ENCODE results near the gene SYNJ1.
"Not testable (repeated sequence)": the region's sequence is repeated elsewhere in the genome, so short reads cannot be mapped to it uniquely, and the experiment has no call there.

SYNJ1 gene

DNA sequence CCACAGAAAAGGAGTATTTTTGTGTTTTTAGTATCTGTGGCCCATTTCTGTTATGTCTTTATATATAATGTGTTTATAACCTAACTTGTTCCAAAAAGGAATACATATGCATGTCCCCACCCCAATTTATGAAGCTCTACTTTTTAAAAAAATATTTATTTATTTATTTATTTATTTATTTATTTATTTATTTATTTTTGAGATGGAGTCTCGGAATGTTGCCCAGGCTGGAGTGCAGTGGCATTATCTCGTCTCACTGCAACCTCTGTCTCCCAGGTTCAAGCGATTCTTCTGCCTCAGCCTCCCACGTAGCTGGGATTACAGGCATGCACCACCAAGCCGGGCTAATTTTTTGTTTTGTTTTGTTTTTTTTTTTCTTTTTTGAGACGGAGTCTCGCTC is 32.3 kb downstream of the SYNJ1 start:
- not testable (repeated sequence) for DNase-seq (ENCODE audit: low spot score)

DNA sequence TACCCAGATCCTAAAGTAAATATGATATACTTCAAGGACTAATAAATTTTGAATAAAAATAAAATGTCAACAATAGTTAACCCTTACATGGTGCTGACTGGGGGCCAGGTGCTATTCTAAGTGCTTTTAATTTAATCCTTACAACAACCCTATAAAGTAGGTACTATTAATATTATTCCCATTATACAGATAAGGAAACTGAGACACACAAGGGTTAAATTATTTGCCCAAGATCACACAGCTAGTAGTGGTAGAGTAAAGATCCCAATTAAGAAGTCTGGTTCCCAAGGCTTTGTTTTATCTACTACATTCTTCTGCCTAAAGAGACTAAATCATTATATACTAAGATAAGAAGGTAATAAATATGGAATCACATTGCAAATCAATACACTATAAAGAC is 34.2 kb downstream of the SYNJ1 start:
- DNase-seq (ENCODE audit: low spot score), result no peak

DNA sequence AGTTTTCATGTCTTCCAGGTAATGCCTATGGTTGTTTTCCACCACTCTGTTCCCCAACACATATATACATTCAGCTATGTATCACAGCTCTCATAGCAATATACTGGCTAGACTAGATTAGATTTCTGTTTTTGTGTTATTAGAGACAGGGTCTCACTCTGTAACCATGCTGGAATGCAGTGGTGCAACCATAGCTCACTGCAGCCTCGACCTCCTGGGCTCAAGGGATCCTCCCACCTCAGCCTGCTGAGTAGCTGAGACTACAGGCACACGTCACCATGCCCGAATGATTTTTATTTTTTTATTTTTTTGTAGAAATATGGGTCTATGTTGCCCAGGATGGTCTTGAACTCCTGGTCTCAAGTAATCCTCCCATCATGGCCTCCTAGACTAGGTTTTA is 37.7 kb downstream of the SYNJ1 start:
- DNase-seq (ENCODE audit: low spot score), result no peak

DNA sequence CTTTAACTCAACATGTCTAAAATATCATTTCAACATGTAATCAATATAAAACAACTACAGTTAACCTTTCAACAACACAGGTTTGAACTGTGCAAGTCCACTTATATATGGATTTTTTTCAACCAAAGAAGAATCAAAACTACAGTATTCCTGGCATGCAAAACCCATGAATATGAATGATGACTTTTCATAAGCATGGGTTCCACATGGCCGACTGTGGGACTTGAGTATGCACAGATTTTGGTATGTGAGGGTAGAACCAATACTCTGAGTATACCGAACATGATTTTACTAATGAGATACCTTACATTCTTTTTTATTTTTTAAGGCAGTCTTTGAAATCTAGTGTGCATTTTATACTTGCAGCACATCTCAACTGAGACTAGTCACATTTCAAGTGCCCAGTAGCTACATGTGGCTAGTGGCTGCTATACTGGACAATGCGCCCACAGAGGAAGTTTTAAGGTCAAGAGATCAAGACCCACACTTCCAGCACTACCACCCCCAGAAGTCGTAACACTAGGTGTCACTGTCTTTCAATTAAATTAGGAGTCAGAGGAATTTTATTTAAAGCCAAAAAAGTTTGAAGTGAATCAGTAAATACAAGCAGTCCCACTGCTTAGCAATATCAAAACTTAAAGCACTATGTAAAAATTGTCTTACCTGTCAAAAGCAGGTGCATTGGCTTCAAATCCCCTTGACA is 40.0 kb downstream of the SYNJ1 start:
- DNase-seq (ENCODE audit: low spot score), result no peak

DNA sequence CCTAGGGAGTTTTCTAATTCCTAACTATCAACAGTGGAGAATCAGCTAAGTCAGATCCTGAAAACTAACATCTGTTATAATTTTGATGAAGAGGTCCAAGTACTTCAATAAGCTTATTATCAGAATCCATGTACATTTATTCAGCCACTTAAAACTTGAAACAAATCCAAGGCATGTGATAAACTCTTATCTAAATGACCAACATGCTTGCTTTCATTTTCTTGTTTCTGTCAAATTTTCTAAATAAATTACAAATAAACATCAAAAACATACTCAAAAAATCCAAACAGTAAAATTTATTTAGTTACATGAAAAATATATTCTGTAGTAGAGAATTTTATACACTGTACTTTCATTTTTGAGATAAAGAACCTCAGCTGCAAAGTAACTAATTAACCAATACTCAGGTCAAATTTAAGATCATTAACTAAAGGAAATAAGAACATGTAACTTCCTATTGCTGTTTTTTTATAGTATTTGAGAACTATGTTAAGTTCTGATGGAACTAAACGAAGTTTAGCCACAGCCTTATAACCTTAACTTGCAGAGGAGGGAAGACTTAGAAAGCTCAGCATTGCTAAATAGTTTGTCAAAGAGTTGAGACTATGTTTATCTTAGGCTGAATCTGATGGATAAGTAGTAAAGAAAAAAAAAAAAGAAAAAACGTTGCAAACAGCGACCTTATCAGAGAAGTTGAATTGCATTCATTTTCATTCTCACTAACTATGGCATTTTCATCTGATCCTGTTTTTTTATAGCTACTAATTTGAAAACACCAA is 44.9 kb downstream of the SYNJ1 start:
- no peak for DNase-seq (ENCODE audit: low spot score)

DNA sequence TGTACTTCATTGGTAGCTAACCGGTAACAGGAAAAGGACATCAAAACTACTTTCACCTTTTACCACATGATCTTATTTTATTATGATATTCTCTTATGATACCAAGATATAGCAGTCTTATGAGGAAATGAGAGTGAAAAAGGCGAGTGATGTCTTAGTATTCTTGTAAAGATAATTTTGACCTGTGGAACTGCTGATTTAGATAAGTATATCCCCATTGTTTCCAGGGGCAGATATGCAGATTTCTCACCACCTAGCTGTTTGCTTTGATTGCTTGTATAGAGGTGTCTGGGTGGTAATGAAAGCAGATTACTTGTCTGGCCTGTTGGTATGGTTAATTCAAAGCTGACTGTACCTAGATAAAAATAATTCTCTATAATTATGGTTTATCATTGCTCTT is 53.1 kb downstream of the SYNJ1 start:
- DNase-seq (ENCODE audit: low spot score), result no peak

DNA sequence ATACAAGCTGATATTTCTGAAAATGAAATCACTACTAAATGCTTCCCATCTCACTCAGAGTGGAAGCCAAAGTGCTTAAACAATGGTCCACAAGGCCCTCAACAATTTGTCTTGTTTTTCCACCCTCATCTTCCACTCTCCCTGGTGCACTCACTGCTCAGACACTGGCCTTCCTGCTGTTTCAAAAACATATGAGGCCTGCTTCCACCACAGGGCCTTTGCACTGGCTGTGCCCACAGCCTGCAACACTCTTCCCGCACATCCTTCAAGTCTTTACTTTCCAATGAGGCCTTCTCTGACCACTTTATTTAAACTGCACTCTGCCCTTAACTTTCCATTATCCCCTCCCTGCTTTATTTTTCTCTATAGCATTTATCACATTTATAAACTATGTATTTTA is 53.8 kb downstream of the SYNJ1 start:
- no peak for DNase-seq (ENCODE audit: low spot score)

DNA sequence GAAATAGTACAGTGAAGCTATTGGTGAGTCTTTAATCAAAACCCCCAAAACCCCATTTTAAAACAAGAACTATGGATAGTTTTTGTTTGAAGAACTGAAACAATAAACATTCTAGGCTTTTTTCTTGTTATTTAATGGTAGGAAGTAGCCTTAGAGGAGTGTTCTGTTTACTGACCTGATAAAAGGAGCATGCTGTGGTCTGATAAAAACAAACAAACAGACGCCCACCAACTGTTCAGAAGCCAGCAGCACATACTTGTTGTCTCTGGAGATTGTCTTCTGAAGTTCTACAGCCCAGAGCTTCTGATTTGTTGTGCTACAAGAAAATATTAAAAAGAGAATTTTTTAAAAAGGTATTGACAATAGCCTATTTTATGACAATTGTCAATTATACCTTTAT is 61.6 kb downstream of the SYNJ1 start:
- DNase-seq (ENCODE audit: low spot score), result no peak

DNA sequence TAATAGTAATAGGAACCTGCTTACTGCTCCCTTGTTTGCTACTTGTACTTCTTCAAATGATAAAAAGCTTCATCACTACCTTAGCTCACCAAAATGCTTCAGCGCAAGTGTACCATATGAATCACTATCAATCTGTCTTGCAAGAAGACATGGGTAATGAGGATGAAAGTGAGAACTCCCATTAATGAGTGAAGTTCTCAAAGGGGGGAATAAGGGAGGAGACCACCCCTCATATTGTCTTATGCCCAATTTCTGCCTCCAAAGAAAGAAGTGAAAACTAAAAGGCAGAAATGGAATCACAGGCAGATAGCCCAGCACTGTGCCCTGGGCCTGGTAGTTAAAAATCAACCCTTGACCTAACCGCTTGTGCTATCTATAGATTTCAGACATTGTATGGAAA is 63.7 kb downstream of the SYNJ1 start:
- not testable (repeated sequence) for DNase-seq (ENCODE audit: low spot score)

DNA sequence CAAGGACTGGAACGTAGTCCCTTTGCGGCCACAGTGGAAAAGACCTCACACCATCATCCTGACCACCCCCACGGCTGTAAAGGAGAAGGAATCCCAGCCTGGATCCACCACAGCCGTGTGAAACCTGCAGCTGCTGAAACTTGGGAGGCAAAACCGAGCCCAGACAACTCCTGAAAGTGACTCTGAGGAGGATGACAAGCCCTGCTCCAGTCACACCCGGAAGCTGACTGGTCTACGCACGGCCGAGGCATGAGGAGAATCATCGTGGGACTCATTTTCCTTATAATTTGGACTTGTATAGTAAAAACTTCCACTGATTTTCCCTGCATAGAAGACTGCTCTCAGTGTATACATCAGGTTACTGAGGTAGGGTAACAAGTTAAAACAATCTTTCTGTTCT is 65.8 kb downstream of the SYNJ1 start:
- DNase-seq (ENCODE audit: low spot score), result not testable (repeated sequence)

DNA sequence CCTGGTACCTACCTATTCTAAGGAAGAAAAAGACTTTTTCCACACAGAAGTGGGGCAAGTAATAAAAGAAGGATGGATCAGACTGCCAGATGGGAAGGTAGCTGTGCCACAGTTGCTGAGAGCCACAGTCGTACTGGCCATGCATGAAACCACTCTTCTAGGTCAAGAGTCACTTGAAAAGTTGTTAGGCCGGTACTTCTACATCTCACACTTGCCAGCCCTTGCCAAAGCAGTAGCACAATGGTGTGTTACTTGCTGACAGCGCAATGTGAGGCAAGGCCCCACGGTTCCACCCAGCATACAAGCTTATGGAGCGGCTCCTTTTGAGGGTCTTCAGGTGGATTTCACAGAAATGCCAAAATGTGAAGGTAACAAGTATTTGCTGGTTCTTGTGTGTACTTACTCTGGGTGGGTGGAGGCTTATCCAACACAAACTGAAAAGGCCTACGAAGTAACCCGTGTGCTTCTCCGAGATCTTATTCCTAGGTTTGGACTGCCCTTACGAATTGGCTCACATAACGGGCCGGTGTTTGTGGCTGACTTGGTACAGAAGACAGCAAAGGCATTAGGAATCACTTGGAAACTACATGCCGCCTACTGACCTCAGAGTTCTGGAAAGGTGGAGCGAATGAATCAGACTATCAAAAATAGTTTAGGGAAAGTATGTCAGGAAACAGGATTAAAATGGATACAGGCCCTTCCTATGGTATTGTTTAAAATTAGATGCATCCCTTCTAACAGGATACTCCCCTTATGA is 66.6 kb downstream of the SYNJ1 start:
- DNase-seq (ENCODE audit: low spot score), result not testable (repeated sequence)

DNA sequence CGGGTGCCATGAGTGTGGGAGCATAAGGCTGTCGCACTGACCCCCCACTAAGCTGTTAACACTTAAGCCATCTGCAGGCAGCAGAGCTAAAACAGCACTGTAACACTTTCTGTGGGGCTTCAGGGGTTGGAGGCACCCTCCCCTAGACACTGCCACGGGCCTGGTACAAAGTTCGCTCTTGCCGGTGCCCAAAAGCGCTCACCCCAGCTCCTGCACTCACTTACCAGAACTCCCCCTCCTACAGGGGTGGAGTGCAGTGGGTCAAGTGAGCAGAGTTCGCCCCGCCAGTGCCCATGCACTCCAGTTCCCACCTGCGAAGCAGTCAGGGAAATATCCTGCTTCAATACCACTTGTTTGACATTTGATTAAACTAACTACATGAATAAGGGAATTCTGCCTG is 69.3 kb downstream of the SYNJ1 start:
- DNase-seq (ENCODE audit: low spot score), result no peak

DNA sequence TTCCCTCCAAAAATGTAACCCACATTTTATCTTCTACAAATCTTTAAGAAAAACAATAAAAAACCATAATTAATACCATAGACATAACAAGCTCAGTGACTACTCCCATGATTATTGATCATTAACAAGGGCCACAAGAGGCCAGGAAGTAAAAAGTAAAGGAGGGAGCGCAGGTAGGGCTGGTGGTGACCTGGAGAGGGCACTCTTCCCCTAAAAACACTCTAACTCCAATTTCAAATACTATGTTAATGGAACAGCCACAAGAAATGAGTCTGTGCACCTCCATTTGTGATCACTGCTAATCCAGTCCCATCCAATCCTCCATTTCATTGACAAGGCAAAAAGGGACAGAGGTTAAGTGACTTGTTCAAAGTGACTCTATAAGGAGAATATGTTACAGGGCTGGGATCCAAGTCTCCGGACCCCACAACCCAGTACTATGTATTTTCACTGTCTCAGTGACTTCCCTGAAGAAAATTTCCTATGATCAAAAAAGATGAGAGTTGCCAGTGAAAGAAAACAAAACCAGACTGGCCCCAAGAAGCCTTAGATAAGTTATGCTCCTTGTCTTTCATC is 74.4 kb downstream of the SYNJ1 start:
- no peak for DNase-seq (ENCODE audit: low spot score)

DNA sequence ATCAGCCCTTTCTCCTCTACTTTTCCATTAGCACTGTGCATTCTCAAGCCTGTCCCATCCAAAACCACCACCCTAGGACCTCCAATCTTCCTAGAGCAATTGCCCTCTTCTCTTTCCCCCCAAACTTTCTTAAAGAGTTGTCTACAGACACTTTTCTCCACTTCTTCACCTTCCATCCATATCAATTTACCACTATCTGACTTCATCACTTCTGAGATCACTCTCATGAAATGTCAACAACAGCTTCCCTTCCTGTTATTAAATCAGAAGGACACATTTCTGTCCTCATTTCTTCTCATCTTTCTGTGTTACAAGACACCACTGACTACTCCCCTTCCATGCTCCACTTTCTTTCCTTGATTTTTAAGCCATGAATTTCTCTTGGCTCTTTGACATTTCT is 79.6 kb downstream of the SYNJ1 start:
- DNase-seq (ENCODE audit: low spot score), result no peak

DNA sequence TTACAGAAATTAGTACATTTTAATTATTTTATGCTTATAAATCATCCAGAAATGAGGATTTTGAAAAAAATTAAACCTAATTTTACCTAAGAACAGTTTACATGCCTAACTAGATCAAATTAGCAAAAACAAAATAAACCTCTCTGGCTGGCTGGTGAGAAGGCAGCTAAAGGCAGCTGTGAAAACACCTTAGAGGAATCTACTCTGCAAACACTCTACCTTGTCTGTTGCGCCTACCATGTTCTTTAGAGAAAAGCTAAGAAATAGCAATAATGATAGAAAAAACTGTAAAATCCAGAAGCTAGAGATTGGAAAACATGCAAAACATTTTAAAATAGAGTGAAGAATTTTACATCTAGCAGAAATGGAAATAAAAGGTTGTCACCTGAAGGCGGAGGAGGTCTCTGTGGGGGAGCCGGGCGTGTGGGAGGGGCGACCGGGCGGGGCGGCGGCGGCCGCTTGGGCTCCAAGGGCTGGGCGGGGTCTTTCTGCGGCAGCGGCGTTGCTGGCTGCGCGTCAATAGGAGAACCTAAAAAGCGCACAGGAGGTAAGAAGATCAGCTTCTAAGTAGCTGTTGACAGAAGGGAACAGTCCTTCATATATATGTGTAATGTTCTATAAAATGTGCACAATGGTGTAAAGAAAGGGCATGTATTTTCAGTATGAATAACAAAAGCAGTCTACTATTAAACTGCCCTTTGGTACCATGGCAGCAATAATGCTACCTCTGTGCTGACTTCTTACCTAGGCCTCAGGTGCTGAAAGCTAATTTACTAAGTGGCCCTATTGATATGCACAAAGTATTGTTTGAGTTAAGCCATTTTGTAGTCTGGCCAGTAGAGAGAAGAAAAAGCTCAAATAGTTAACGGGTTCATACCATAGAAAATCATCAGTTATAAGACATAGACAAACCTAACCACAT is 82.3 kb downstream of the SYNJ1 start:
- no peak for DNase-seq (ENCODE audit: low spot score)

DNA sequence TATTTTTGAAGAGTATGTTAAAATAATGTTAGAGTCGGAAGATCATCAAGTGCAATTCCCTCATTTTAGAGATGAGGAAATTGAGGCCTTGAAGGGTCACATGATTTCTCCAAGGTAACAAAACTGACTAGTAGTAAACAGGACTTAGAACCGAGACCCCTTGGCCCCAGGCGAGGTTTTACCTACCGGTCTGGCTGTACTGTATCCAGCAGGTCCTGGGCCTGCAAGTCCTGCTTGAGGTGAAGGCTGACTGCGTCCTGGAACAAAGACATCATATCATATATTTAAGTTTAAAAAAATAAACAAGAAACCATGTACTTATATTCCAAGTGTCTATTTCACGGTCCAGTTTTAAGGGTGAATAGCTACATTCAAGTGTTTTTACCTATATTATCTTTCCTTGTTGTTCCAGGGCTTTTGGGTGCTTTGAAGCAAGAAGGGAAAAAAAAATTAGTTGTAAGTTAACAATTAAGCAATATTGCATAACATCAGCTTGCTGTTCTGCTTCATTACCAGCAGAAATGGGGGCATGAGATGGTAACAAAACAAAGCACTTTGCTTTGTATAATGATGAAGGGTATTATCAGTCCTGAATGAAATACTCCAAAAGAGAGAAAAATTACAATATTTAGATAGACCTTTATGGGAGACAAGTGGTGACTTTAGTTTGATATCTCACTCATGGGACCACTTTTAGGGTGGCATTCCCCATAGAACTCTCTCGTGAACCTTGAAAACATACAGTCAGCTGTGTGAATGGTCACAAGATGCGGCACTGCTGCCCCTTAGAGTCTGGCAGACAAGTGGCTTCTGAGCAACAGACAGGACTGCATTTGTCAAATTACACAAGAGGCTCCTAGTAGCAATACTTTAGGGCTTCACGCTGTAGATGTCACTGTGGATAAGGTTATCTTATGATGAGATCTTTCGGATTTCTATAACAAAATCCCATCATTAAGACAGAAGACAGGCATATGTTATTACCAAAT is 85.8 kb downstream of the SYNJ1 start:
- peak; percentile 89 for DNase-seq (ENCODE audit: low spot score)

DNA sequence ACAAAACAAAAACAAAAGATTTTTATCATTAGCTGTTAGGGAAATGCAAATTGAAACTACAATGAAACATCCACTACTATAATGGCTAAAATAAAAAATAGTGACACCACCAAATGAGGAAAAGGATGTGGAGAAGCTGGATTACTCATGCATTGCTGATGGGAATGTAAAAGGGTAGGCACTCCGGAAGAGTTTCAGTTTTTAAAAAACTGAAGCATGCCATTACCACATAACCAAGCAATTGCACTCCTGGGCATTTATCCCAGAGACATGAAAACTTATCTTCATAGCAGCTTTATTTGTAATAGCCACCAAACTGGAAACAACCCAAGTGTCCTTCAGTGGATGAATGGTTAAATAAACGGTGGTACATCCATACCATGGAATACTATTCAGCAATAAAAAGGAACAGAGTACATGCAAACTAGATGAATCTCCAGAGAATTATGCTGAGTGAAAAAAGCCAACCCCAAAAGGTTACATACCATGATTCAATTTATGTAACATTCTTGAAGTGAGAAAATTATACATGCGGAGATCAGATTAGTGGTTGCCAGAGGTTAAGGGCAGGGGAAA is 101.1 kb downstream of the SYNJ1 start:
- no peak for DNase-seq (ENCODE audit: low spot score)

DNA sequence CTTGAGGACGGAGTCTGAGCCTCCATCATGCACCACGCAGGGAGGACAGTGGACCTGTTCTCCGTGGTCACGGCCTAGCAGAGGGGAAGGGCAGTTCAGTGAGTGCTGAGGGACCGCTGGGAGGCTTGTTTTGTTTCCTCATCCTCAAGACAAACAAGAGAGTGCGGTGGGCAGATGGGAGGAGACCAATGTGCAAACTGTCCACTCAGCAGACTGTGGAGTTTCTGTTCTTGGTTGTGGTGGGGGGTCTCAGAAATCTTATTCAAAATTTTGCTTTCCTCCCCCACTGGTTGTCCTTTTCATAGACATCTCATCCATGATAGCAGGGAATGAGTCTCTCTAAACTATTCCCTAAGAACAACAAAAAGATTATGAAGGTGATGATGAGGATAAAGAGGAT is 109.6 kb downstream of the SYNJ1 start:
- not testable (repeated sequence) for DNase-seq (ENCODE audit: low spot score)

DNA sequence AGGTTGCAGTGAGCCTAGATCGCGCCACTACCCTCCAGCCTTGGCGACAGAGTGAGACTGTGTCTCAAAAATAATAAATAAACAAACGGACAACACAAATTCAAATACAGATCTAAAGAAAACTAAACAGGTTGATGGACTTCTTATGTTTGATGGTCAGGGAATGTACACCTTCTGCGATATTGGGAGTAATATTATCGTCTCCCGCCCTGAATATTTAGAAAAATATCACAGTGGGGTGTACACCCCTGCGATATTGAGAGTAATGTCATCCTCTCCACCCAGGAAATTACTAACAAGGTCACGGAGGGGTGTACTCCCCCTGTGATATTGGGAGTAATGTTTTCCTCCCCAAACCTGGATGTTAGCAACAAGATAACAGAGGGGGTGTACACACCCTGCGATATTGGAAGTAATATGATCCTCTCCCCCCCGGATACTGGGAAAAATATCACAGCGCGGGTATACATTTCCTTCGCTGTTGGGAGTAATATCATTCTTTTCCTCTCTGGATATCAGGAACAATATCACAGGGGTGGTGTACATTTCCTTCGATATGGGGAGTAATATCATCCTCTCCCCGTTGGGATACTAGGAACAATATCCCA is 114.3 kb downstream of the SYNJ1 start:
- no peak for DNase-seq (ENCODE audit: low spot score)

DNA sequence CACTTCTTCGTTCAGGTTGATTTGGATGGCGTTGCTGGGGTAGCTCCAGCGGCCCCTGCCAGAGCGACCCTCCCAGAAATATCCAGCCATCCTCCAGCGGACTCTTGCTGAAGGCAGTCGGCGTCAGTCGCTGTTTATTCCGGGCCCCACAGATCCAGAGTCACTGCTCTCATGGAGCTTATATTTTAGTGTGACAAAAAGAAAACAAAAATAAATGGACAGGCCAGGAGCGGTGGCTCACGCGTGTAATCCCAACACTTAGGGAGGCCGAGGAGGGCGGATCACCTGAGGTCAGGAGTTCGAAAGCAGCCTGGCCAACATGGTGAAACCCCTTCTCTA is 114.8 kb downstream of the SYNJ1 start:
- no peak for DNase-seq (ENCODE audit: low spot score)
